Measurements from ENCODE around the gene RPGR. TPM values are rescaled to one million over a fixed set of nuclear protein-coding genes. Genes with fewer than 3 reads are reported as not detected.

The RPGR gene
- total RNA-seq, 1 donor from 2014 or later: 6.3 TPM

Small RNA genes within 50 kb of the gene (small RNA-seq; reads per million reads assigned to genes)
- not detected for gene RF00322

Other genes starting within 250 kb of the RPGR start
- gene SRPX, start 106.6 kb downstream of the RPGR start, total RNA-seq: 39.7 TPM
- gene OTC, start 25.1 kb upstream of the RPGR start, total RNA-seq: not detected
- 25.6 TPM for gene TSPAN7, start 234.0 kb upstream of the RPGR start, total RNA-seq